ENCODE measurements around the gene EPN1. TPM values are rescaled to one million over a fixed set of nuclear protein-coding genes. Genes with fewer than 3 reads are reported as not detected.

Gene EPN1
- total and polyA plus RNA-seq, 8 donors, result 38.4 to 102 (median 80.9) TPM

GRCh38 chr19:55672418-55672817, 2.6 kb upstream of the EPN1 start:
- DNase-seq, result peak in 1 of 6 donors; percentile 2
- intact Hi-C loops (cut with DNase I), result no loop called here
- Histone ChIP-seq H3K4me3 (no peak overlapping the region), H3K9me3 (no peaks in the 10 kb centered on the region), H3K27me3 (no peaks in the 10 kb centered on the region), H3K36me3 (peaks cover 7 to 29% (median 18%) of the 10 kb centered on the region in 3 donors), H3K27ac (no peak overlapping the region), H3K4me1 (peaks cover 5 to 19% (median 14%) of the 10 kb centered on the region in 3 donors)
- no peak for FAIRE-seq
- no peak for TF ChIP-seq CTCF (IDR thresholded peaks at IDR 0.05)
- 87 to 89% methylated on average over 5 of the region's 5 CpGs for WGBS, 2 donors
- no peak for ATAC-seq

DNA sequence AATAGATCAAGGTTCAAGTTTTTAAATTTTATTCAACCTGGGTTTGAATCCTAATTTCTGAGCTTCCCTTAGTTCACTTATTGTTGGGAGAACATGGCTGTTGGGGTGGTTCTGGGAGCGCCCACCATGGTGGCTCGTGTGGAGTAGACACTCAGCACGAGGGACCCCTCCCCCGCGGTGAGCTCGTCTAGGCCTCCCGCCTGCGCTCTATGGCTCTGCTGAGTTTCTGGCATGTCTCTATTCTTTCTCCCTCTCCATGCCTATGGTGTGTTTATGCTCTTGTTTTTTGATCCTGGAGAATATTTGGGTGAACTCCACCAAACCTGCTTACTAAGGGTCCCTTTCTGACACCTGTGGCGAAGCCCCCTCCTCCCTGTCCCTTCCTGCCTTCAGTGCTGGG, 1.6 kb upstream of the EPN1 start:
- TF ChIP-seq CTCF (IDR thresholded peaks at IDR 0.05), result no peak
- Histone ChIP-seq H3K27me3 (no peaks in the 10 kb centered on the region), H3K27ac (no peak overlapping the region), H3K4me3 (no peak overlapping the region), H3K36me3 (peaks cover 7 to 24% (median 19%) of the 10 kb centered on the region in 3 donors), H3K9me3 (no peaks in the 10 kb centered on the region), H3K4me1 (peaks cover 14 to 30% (median 23%) of the 10 kb centered on the region in 3 donors)
- ATAC-seq (no peak), FAIRE-seq (no peak), DNase-seq (peak in 1 of 6 donors; percentile 58)
- 79 to 85% methylated on average over 9 of the region's 9 CpGs for WGBS, 2 donors
- intact Hi-C loops (cut with DNase I), result no loop called here

DNA sequence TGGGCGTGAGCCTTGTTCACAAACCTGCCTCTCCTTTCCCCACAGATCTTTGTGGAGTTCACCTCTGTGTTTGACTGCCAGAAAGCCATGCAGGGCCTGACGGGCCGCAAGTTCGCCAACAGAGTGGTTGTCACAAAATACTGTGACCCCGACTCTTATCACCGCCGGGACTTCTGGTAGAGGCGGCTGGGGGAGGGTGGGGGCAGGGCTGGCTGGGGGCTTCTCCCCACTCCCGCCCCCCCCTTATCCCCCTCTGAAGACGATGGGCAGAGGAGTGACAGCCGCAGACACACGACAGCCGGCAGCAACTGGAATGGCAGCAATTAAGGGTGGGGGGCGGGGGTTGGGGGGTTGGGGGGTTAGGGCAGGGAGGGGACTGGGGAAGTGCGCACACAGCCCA, 1.1 kb upstream of the EPN1 start:
- H3K9me3 ChIP-seq, result no peaks in the 10 kb centered on the region
- no peaks in the 10 kb centered on the region for H3K27me3 ChIP-seq
- no peak for ATAC-seq
- no peak overlapping the region for H3K27ac ChIP-seq
- intact Hi-C loops (cut with DNase I), result no loop called here
- FAIRE-seq, result no peak
- peaks cover 7 to 24% (median 19%) of the 10 kb centered on the region in 3 donors for H3K36me3 ChIP-seq
- DNase-seq, result peak in 1 of 6 donors; percentile 53
- peaks cover 18 to 34% (median 25%) of the 10 kb centered on the region in 3 donors for H3K4me1 ChIP-seq
- TF ChIP-seq CTCF (IDR thresholded peaks at IDR 0.05), result no peak
- whole genome bisulfite sequencing, 2 donors, result 60 to 62% methylated on average over 13 to 15 of the region's 15 CpGs
- H3K4me3 ChIP-seq, result no peak overlapping the region

- Histone ChIP-seq H3K4me1 (peaks cover 24 to 40% (median 25%) of the 10 kb centered on the region in 3 donors), H3K27ac (peak overlapping the region; percentile 67 to 88 (median 84)), H3K4me3 (peak overlapping the region; percentile 74 to 98 (median 84)), H3K9me3 (no peaks in the 10 kb centered on the region), H3K27me3 (no peaks in the 10 kb centered on the region), H3K36me3 (peaks cover 4 to 24% (median 17%) of the 10 kb centered on the region in 3 donors)
- no peak for FAIRE-seq
- ATAC-seq, result no peak
- no peak for DNase-seq
- 21 to 25% methylated on average over 15 to 17 of the region's 17 CpGs for WGBS, 2 donors
- no peak for TF ChIP-seq CTCF (IDR thresholded peaks at IDR 0.05)
- intact Hi-C loops (cut with DNase I), result no loop called here
Measured at GRCh38 chr19:55674459-55674840, 576 bp upstream of the EPN1 start.

DNA sequence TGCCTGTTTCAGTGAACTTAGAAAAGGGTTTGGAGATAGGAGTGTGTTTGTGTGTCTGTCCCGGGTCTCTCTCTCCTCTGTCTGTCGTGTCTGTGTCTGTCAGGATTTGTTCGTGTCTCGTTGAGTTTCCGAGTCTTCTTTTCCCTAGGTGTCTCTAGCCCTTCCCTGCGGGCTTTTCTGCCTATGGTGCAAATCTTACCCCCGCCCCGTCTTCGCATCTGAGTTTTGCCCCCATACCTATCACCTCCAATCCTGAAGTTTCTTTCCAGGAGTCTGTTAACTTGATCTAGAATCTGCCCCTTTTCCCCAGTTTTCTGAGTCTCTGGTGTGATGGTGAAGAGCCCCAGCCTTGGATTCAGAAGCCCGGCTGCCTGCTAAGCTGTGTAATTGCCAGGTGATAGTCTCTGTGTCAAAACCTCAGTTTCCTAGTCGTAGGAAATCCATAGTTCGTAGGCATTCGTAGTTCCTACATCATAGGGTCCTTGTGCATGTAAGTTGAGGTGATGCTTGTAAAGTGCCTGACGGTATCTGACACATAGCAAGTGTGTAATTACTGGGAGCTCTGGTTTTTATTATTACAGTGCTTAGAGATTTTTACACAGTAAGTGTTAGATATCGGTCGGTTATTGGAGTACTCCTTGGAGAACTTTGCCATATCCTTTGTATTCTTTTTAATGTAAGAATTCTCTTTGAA, 782 bp downstream of the EPN1 start:
- Histone ChIP-seq H3K4me3 (peak overlapping the region; percentile 74 to 98 (median 84)), H3K36me3 (peaks cover 0 to 12% (median 9%) of the 10 kb centered on the region in 3 donors), H3K27ac (peak overlapping the region; percentile 67 to 88 (median 84)), H3K27me3 (no peaks in the 10 kb centered on the region), H3K4me1 (peaks cover 24 to 41% (median 25%) of the 10 kb centered on the region in 3 donors), H3K9me3 (no peaks in the 10 kb centered on the region)
- intact Hi-C loops (cut with DNase I), result no loop called here
- FAIRE-seq (no peak), ATAC-seq (no peak), DNase-seq (no peak)
- 3 to 5% methylated on average over 16 of the region's 16 CpGs for WGBS, 2 donors
- TF ChIP-seq CTCF (IDR thresholded peaks at IDR 0.05), result no peak

Data from pancreas (tissue), 10 donors.